SKM-1 treated with dmso at 0.1 percent for 144 hours (cell line): Measurements from ENCODE around the gene KCNJ15.
"Not testable (repeated sequence)": the region's sequence is repeated elsewhere in the genome, so short reads cannot be mapped to it uniquely, and the experiment has no call there.

Experiments used
- DNase-seq: peaks from one replicate; lab custom pipeline; 2025; ENCODE audit not compliant: unreplicated experiment; lab: John Stamatoyannopoulos, UW

KCNJ15 gene

GRCh38 chr21:38244407-38244787 is 12.4 kb upstream of the KCNJ15 start:
- no peak for DNase-seq

DNA sequence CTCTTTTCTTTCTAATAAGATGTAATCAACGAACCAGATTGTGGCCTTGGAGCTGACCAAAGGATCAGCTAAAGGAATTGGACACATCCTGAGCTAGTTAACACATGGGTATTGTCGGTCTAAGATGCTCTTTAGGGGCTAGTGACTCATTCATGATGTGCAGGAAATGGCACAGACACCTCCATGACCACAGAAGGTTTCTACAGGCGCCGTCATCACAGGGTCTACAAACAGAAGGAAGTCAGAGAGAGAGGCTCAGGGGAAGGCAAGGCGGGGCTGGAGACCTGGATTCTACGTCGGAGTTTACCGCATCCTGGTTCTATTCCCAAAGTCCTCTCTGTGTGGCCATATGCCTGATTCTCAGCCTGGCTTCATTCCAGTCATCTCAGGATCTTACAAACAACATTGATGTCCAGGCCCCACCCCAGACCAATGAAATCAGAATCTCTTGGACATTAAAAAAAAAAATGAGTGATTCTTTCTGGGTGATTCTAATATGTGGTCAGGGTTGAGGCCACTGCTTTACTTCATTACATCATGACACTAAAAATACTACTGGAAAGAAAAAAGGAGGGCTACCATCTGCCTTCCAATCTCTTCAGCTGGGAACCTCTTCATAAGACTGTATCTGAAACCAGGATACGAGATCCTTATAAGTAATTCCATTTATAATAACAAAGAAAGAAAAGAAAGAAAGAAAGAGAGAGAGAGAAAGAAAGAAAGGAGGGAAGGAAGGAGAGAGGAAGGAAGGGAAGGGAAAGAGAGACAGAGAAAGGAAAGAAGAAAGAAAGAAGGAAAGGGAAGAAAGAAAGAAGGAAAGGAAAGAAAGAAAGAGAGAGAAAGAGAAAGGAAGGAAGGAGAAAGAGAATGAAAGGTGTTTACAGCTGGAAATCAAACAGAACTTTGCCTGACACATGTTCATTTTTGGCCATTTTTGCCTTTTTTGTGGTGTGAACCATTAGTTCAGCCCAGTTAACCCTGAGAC is 11.6 kb upstream of the KCNJ15 start:
- no peak for DNase-seq

- DNase-seq: no peak
Observed at GRCh38 chr21:38246511-38246910, 10.3 kb upstream of the KCNJ15 start.

GRCh38 chr21:38247054-38247453 is 9.7 kb upstream of the KCNJ15 start:
- DNase-seq: not testable (repeated sequence)

GRCh38 chr21:38247738-38248510 is 8.9 kb upstream of the KCNJ15 start:
- DNase-seq: no peak

DNA sequence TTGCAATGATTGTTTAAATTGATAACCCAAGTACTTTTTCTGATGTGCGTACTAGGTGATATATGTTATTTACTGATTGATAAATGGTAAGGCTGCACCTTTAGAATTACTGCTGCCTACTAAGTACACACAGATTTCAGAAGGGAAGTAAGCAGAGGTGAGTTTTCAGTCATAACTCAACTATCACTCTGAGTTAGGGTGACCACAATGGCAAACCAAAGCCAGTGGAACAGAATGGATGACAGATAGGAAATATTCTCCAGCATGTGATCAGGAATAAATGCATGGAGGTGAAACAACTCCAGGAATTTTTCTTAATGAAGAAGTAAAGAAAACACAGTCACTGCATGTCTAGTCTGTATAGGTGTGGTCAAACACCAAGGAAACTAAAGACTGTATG is 7.5 kb upstream of the KCNJ15 start:
- no peak for DNase-seq

DNA sequence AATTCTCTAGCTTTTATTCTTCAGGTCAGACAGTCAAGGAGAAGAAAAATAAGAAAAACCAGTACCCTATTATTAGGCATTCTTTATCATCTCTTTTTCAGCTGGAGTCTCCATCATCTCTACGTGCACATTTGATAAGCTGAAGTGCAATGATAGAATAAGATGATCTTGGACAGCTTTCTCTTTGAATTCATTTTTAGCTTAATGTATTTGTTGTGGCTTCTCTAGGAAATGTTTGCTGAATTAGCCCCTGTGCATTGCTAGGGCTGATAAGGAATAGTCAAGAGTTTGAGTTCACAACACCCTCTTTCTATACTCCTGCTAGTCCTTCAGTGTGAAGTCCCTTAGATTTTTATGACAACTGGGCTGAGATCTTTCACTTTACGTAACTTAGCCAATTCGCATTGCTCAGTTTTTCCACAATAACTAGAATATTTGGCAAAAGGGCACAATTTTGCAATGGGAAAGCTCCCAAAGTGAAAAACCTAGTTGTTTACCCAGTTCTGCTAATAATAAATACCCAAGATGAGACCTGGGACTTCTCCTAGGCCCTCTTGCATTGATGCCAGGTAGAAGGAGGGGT is 7.0 kb upstream of the KCNJ15 start:
- no peak for DNase-seq

GRCh38 chr21:38250991-38251418 is 5.8 kb upstream of the KCNJ15 start:
- DNase-seq: no peak

GRCh38 chr21:38254970-38255369 is 1.8 kb upstream of the KCNJ15 start:
- DNase-seq: no peak

DNA sequence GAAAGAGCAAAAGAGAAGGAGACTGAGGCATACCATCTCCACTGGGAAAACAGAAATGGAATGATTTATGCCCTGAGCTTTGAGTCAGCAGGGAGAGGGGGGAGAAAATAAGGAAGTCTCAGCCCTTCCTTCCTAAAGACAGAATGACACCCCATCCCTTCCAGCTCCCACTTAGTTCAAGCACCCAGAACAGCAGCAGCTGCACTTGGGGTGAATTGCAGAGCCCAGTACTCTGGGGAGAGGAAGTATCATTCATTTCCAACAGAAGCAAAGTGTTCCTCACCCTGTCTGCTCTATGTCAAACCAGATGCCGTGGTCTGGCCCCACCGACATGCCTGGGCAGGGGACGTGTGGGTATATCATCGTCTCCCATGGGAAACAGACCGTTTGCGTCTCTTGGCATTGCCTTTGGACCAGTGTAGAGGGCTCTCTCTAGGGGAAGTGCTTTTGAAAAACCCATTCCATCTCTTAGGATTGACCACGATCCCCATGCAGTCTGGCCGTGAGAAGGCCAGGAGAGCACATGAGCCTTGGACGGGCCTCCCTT is 1.1 kb upstream of the KCNJ15 start:
- DNase-seq: no peak

DNA sequence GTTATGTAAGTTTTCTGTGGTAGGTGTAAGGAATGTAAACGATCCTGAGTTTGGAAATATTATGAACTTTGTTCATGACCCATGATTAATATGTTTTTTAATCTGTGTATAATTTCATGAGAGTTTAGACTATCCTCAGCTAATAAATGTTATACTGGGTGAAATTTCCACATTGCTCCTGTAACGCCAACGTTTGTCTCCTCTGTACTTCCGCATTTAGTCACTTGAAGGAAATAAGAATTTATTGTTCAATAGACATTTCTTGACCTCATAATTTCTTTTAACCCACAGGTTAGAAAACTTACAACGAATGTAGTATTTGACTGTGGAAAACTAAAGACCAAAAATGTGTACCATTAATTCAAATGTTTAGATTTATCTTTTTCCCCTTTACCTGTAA is 876 bp downstream of the KCNJ15 start:
- no peak for DNase-seq

DNA sequence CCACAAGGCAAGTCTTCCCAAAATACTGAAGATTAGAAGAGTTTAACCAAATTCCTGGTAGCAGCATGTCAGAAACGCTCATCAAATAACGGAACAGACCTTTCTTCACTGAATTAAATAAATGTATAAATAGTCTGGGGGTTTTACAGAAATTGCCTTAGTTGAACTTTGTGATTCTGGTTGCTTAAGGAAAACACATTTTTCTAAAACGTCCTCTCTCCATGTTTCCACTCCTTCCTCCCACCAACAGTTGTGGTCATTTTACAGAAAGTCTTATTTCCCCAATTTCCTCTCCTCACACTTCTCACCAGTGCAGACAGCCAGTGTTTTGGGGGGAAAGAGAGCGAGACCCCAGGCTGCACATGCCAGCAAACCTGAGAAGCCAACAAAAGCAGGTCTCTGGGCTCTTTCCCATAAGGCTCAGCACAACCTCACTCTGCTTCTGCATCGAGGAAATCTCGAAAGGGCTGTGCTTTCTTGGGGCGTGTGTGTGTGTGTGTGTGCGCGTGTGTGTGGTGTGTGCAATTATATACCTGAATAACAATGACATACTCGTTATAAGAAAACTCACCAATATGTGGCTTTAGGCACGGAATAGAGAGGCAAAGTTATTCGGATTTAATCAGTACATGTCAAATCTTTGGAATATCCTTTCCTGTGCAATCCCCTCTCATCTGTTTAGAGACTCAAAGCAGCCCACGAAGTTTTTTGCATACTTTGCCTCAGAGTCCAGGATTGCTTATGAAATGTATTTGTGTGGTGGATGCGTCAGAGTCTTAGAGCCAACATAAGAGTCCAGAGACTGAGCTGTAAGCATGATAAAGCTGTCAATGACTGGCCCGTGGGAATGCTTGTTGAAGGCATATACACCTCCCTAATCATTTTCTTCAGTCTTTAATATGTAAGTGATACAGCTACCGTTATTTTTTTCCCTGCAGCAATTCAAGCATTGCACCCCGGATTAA is 2.0 kb downstream of the KCNJ15 start:
- no peak for DNase-seq

DNA sequence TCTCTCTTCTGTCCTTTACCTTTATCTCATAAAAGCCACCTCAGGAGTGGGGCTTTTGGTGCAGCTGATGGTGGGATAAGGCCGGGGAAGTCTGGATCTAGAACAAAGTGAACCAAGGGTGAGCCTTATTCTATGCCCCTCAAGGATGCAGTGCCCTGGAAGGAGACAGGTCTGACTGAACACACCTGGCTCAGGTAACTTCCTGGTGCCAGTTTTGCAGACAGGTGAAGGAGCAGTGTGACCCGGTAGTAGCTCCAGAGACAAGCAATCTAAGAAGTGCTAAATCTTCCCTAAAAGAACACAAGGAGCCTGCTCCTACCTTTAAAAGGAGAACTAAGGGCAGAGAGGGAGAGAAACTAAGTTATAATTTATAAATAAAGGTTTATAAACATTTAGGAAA is 2.9 kb downstream of the KCNJ15 start:
- no peak for DNase-seq

GRCh38 chr21:38260426-38260825 is 3.6 kb downstream of the KCNJ15 start:
- DNase-seq: no peak

- no peak for DNase-seq
Observed at GRCh38 chr21:38261851-38262250, 5.1 kb downstream of the KCNJ15 start.

DNA sequence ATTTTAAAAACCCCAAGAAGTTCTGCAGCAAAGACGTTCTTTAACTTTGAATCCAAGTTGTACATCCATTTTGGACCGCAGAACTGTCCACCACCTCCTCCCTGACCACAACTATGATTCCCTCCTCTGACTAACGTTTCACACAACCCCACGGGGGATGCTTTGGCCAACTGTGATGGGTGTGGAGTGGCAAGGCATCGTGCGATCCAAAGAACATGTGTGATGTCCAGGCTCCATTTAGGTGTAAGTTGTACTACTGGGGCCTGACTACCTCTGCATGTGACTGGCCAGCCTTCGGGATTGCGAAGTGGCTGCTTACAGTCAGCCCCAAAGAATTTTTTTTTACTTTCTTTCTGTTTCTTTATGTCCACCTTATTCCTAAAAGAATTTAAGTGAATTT is 6.7 kb downstream of the KCNJ15 start:
- no peak for DNase-seq

DNA sequence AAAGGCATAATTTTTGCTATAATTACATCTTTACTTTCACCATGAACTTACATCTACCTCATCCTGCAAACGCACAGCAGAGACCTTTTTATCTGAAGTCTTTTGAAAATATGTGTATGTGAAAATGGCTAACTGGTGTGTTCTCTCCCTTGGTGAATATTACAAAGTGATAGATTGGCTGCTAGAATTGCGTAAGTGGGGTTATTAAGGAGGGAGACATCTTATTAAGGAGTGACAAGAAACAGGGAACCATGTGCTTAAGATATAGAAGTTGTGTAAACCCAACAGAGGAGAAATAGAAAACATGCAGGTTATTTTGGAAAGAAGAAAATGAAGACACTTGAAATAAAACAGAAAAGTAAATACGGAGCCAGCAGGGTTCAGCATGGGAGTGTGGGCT is 7.8 kb downstream of the KCNJ15 start:
- DNase-seq: no peak

- no peak for DNase-seq
Observed at GRCh38 chr21:38265166-38265565, 8.4 kb downstream of the KCNJ15 start.

- DNase-seq: no peak
Observed at GRCh38 chr21:38266732-38267131, 9.9 kb downstream of the KCNJ15 start.

GRCh38 chr21:38267136-38267755 is 10.5 kb downstream of the KCNJ15 start:
- no peak for DNase-seq
